DMS53 (cell line): ENCODE measurements around the gene OR6T1.

Source experiments
- DNase-seq: peaks from one replicate; lab custom pipeline; 2025; lab: John Stamatoyannopoulos, UW

The OR6T1 gene, protein sequence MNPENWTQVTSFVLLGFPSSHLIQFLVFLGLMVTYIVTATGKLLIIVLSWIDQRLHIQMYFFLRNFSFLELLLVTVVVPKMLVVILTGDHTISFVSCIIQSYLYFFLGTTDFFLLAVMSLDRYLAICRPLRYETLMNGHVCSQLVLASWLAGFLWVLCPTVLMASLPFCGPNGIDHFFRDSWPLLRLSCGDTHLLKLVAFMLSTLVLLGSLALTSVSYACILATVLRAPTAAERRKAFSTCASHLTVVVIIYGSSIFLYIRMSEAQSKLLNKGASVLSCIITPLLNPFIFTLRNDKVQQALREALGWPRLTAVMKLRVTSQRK

DNA sequence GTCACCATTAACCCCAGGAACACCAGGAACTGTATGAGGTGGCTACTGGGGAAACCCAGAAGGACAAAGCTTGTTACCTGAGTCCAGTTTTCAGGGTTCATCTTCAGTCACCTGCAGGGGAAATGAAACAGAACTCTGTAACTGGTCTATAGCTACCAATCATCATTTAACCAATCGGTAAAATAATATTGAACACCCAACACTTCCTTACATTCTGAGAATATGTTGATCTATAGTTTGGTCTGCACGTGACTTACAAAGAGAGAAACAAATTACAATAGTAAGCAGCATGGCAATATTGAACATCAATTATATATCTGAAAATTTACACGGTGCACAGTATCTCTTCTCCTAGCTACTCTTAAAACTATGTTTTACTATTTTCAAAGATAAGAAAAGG is at the start of gene OR6T1:
Gene OR6T1, minus strand, starts transcription at position 101 of the 400 bp plus-strand sequence. Its CDS starts 0 bp downstream, at position 101.
- DNase-seq: no peak

DNA sequence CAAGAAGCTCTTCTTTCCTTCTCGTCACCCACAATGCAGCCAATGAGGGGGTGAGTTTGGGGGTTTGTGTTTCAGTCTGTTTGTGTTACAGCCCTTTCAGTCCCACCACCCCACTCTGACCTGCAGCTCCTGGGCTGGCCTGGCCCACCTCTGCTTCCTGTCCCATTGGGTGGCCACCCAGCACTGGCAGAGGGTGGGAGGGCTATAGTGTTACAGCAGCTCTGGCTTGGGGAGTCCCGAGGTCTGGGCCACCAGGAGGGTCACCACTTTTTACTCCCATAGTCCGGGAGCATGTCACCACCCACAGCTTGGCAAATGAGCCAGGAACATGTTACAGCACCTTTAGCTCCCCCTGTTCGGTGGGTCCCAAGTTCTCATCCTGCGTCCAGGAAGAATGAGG is 35.7 kb upstream of the OR6T1 start:
- no peak for DNase-seq

DNA sequence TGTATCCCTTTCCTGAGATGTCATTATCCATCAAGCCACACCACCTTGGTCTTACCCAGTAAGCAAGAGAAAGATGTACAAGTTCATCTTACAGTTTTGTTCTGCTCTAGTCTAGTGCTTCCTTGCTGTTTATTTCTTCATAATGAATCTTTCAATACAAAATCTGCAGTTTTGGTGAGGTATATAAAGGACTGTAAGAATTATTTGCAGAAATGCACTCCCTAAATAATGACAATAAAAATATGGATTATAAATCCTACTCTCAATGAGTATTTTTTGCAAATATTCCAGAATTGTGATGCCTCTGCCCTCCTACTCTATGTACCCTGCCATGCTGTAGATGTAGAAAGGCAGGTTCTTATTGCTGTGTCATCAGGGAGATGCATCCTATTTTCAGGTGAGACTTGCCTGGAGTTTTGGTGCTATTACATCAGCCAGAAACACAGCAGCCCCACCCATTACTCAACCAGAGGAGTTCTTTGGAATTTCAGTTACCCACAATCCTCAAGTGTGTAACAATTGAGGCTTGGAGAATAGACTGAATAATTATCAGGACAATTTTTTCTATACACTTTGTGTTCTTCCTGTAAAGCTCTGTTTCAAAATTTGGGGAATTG is 34.2 kb upstream of the OR6T1 start, which contains the start of gene OR10S1:
Gene OR10S1, minus strand, starts transcription at position 51 of the 617 bp plus-strand sequence. CDS start 117 bp downstream, outside the sequence.
- DNase-seq: peak; percentile 26

GRCh38 chr11:123976770-123977560 is 33.3 kb upstream of the OR6T1 start:
- no peak for DNase-seq

DNA sequence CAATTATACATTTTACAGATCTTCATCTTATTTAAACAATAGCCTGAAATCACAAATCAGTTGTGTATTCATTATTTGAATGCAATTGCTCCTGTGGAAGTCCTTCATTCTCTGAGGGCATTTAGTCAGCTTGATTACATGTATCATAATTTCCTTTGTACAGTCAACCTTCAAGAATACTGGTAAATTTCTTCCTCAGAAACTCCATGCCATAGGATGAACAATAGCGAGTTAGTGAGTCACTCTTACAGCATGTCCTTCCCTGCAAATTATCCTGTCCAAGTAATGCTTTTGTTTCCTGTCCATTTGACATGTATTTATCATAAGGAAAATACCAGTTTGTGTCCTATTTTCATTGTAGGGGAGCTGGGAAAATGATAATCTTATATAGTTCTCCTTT is 30.2 kb upstream of the OR6T1 start:
- peak; percentile 7 for DNase-seq

DNA sequence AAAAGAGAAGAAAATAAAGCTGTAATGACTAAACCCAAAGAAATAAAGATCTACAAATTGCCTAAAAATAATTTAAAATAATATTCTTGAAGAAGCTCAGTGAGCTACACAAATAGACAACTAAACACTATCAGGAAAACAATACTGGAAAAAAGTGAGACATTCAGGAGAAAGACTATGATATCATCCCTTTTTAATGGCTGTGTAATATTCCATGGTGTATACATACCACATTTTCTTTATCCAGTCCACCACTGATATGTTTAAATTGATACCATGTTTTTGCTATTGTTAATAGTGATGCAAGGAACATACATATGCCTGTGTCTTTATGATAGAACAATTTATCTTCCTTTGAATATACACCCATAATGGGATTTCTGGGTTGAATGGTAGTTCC is 13.1 kb upstream of the OR6T1 start:
- no peak for DNase-seq

GRCh38 chr11:123945132-123945531 is 1.5 kb upstream of the OR6T1 start:
- DNase-seq: no peak

DNA sequence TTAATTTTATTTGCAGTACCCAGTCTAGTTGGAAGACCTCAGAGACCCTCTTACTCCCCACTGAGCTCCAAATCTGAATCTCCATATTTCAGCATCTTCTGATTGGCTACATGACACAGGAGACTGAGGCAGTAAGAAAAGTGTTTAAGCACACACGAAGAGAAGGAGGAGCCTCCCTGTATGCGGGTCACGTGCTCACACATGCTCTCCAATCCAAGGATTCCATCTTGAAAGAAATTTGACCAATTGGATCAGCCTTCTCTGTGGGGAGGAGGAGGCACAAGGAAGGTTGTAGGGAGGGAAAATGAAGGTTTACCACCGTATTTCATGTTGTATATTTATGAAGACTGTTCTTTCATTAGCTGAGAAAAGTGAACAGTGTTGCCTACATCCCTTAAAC is 1.2 kb downstream of the OR6T1 start:
- DNase-seq: no peak

DNA sequence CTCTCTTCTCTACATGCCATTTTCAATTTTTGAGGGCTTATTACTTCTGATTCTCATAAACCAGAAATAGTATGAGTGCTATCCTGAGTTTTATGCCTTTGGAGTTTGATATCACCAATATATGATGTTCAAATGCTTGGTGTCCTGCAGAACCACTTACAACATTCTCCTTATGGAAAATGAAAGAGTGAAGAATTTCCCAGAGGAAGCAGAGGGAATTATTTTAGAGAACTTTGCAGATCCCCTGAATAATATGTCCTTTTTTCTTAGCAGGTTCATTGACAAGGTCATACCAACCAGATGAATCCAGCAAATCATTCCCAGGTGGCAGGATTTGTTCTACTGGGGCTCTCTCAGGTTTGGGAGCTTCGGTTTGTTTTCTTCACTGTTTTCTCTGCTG is 4.3 kb downstream of the OR6T1 start, which contains the start of gene OR4D5:
Gene OR4D5, plus strand, starts transcription at position 301 of the 400 bp plus-strand sequence. Its CDS starts 0 bp downstream, at position 301.
- no peak for DNase-seq

GRCh38 chr11:123924027-123924426 is 19.6 kb downstream of the OR6T1 start:
- no peak for DNase-seq

GRCh38 chr11:123920943-123921342 is 22.7 kb downstream of the OR6T1 start:
- no peak for DNase-seq

- no peak for DNase-seq
These were observed 37.8 kb downstream of the OR6T1 start for GRCh38 chr11:123905826-123906225.

DNA sequence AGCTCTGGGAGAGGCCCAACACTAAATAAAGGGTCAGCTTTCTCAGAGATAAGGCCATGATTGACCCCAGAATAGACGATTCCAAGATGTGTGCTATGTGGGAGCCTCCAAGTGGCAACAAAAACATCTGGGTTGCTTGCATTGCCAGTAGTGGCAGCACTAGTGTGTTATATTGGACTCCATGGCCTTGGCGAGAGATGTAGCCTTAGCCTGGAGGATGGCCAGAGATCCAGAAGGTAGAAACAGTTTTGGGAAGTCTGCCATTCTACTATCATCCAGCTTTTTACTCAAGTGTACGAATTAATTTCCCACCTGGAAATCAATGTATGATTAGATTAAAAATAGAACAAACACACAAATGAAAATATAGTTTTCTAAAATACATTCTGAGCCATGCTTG is 38.7 kb downstream of the OR6T1 start:
- DNase-seq: no peak

- no peak for DNase-seq
These were observed 39.7 kb downstream of the OR6T1 start for GRCh38 chr11:123903932-123904331.

DNA sequence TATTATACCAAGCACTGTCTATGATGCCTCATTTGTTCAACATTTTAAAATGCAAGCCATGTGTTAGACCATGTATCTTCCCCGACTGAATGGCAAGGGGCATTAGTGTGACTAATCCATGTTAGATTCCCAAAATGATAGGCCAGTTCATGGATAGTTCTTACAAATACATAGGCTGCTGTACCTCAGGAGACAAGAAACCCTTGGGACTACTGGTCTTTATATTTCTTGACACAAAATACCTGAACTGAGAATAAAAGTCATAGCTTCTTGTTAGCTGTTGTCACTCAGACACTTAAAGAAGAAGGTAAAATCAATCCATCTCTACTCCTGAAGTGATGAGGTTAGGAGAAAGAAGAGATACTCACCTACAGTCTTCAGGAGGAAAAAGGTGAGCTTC is 41.8 kb downstream of the OR6T1 start, which contains the start of gene OR8D4:
Gene OR8D4, plus strand, starts transcription at position 301 of the 400 bp plus-strand sequence. CDS start 4,265 bp downstream, outside the sequence.
- DNase-seq: no peak

- DNase-seq: no peak
These were observed 43.8 kb downstream of the OR6T1 start for GRCh38 chr11:123899792-123900191.
